Stimulated activated naive B cell treated with anti-CD40 and anti-IgM and Interleukin-4, amounts not matched to agents 10 μg/mL and 1 μg/mL and 100 μg/mL, for 72 hours (primary cell): ENCODE data around the gene ADGRV1.
A peak's percentile ranks its signal among the peaks of the same experiment; 100 is the strongest.

ENCODE experiments used
- ATAC-seq, 2 donors: fragments of 150-1000 bp; cut with Tn5 transposase; replicated peaks; 2 replicates each; pipeline ENCODE4 v1.10.0; 2021; ENCODE audit warnings: moderate library complexity in 1 of 2
- DNase-seq: peaks from one replicate; pipeline ENCODE4 v3.0.0; 2021
- H3K27ac Mint-ChIP-seq: one replicate; pipeline ENCODE4 v1.8.0; 2022; ENCODE audit warnings: mild to moderate bottlenecking, mixed read lengths
- H3K27me3 Mint-ChIP-seq, 2 donors: one replicate each; pipeline ENCODE4 v1.8.0; 2022; ENCODE audit warnings: mixed read lengths in 2 of 2
- H3K36me3 Mint-ChIP-seq, 2 donors: one replicate each; pipeline ENCODE4 v1.8.0; 2022; ENCODE audit warnings: mixed read lengths in 2 of 2, mild to moderate bottlenecking in 1 of 2
- H3K4me1 Mint-ChIP-seq, 2 donors: one replicate each; pipeline ENCODE4 v1.8.0; 2022; ENCODE audit warnings: mixed read lengths in 2 of 2, mild to moderate bottlenecking in 1 of 2
- H3K4me3 Mint-ChIP-seq, 2 donors: one replicate each; pipeline ENCODE4 v1.8.0; 2022; ENCODE audit warnings: mild to moderate bottlenecking in 2 of 2, mixed read lengths in 2 of 2, moderate library complexity in 1 of 2
- H3K9me3 Mint-ChIP-seq, 2 donors: one replicate each; pipeline ENCODE4 v1.8.0; 2022; ENCODE audit warnings: mixed read lengths in 2 of 2, mild to moderate bottlenecking in 1 of 2

ADGRV1 gene

GRCh38 chr5:91179018-91179417 is 620.4 kb downstream of the ADGRV1 start:
- H3K4me3 Mint-ChIP-seq: no peak overlapping the region
- no peaks in the 10 kb centered on the region for H3K27me3 Mint-ChIP-seq
- H3K36me3 Mint-ChIP-seq: no peaks in the 10 kb centered on the region
- no peak overlapping the region for H3K27ac Mint-ChIP-seq
- DNase-seq: no peak
- H3K4me1 Mint-ChIP-seq: peaks cover 9 to 28% of the 10 kb centered on the region in 2 donors
- no peak for ATAC-seq
- H3K9me3 Mint-ChIP-seq: peaks cover 2 to 5% of the 10 kb centered on the region in 2 donors

GRCh38 chr5:91180506-91180905 is 621.9 kb downstream of the ADGRV1 start:
- Mint-ChIP-seq H3K27ac (no peak overlapping the region), H3K27me3 (no peaks in the 10 kb centered on the region), H3K4me3 (no peak overlapping the region), H3K9me3 (peaks cover 2 to 5% of the 10 kb centered on the region in 2 donors), H3K36me3 (no peaks in the 10 kb centered on the region), H3K4me1 (peaks cover 9 to 29% of the 10 kb centered on the region in 2 donors)
- DNase-seq (no peak), ATAC-seq (no peak)

- DNase-seq (peak; percentile 10), ATAC-seq (peak; percentile 95 to 99)
- peak overlapping the region; percentile 0 for H3K27ac Mint-ChIP-seq
- peaks cover 4 to 5% of the 10 kb centered on the region in 2 donors for H3K27me3 Mint-ChIP-seq
- peaks cover 2 to 5% of the 10 kb centered on the region in 2 donors for H3K9me3 Mint-ChIP-seq
- peaks cover 7 to 26% of the 10 kb centered on the region in 2 donors for H3K4me1 Mint-ChIP-seq
- no peaks in the 10 kb centered on the region for H3K36me3 Mint-ChIP-seq
- H3K4me3 Mint-ChIP-seq: no peak overlapping the region
These were observed 624.2 kb downstream of the ADGRV1 start for GRCh38 chr5:91182763-91183162.

- Mint-ChIP-seq H3K4me3 (no peak overlapping the region), H3K9me3 (peaks cover 2 to 5% of the 10 kb centered on the region in 2 donors), H3K36me3 (no peaks in the 10 kb centered on the region), H3K27ac (no peak overlapping the region), H3K27me3 (peaks cover 4 to 5% of the 10 kb centered on the region in 2 donors), H3K4me1 (peaks cover 6 to 26% of the 10 kb centered on the region in 2 donors)
- no peak for DNase-seq
- no peak for ATAC-seq
These were observed 625.1 kb downstream of the ADGRV1 start for GRCh38 chr5:91183743-91184142.

GRCh38 chr5:91186101-91186500 is 627.5 kb downstream of the ADGRV1 start:
- peaks cover 4 to 5% of the 10 kb centered on the region in 2 donors for H3K27me3 Mint-ChIP-seq
- no peaks in the 10 kb centered on the region for H3K9me3 Mint-ChIP-seq
- no peak for ATAC-seq
- H3K4me1 Mint-ChIP-seq: peaks cover 10 to 26% of the 10 kb centered on the region in 2 donors
- H3K36me3 Mint-ChIP-seq: no peaks in the 10 kb centered on the region
- DNase-seq: no peak
- H3K4me3 Mint-ChIP-seq: no peak overlapping the region
- H3K27ac Mint-ChIP-seq: no peak overlapping the region

GRCh38 chr5:91187032-91187431 is 628.4 kb downstream of the ADGRV1 start:
- H3K4me3 Mint-ChIP-seq: no peak overlapping the region
- no peak for DNase-seq
- no peaks in the 10 kb centered on the region for H3K36me3 Mint-ChIP-seq
- H3K27ac Mint-ChIP-seq: no peak overlapping the region
- no peak for ATAC-seq
- H3K4me1 Mint-ChIP-seq: peaks cover 10 to 25% of the 10 kb centered on the region in 2 donors
- no peaks in the 10 kb centered on the region for H3K9me3 Mint-ChIP-seq
- H3K27me3 Mint-ChIP-seq: peaks cover 4 to 5% of the 10 kb centered on the region in 2 donors

GRCh38 chr5:91188755-91189154 is 630.2 kb downstream of the ADGRV1 start:
- no peak overlapping the region for H3K4me3 Mint-ChIP-seq
- no peak overlapping the region for H3K27ac Mint-ChIP-seq
- DNase-seq: no peak
- H3K27me3 Mint-ChIP-seq: peaks cover 4 to 5% of the 10 kb centered on the region in 2 donors
- peaks cover 7 to 8% of the 10 kb centered on the region in 2 donors for H3K4me1 Mint-ChIP-seq
- no peak for ATAC-seq
- H3K9me3 Mint-ChIP-seq: no peaks in the 10 kb centered on the region
- H3K36me3 Mint-ChIP-seq: no peaks in the 10 kb centered on the region

- ATAC-seq: no peak
- no peaks in the 10 kb centered on the region for H3K36me3 Mint-ChIP-seq
- no peak overlapping the region for H3K27ac Mint-ChIP-seq
- DNase-seq: no peak
- H3K27me3 Mint-ChIP-seq: peaks cover 4 to 5% of the 10 kb centered on the region in 2 donors
- peaks cover 5 to 6% of the 10 kb centered on the region in 2 donors for H3K4me1 Mint-ChIP-seq
- no peak overlapping the region for H3K4me3 Mint-ChIP-seq
- H3K9me3 Mint-ChIP-seq: no peaks in the 10 kb centered on the region
These were observed 631.1 kb downstream of the ADGRV1 start for GRCh38 chr5:91189480-91190313.

GRCh38 chr5:91190314-91190690 is 631.7 kb downstream of the ADGRV1 start:
- ATAC-seq (no peak), DNase-seq (no peak)
- H3K27me3 Mint-ChIP-seq: peaks cover 4 to 5% of the 10 kb centered on the region in 2 donors
- no peak overlapping the region for H3K4me3 Mint-ChIP-seq
- H3K9me3 Mint-ChIP-seq: no peaks in the 10 kb centered on the region
- H3K36me3 Mint-ChIP-seq: no peaks in the 10 kb centered on the region
- H3K27ac Mint-ChIP-seq: no peak overlapping the region
- peaks cover 5 to 6% of the 10 kb centered on the region in 2 donors for H3K4me1 Mint-ChIP-seq

- Mint-ChIP-seq H3K27me3 (peaks cover 12 to 14% of the 10 kb centered on the region in 2 donors), H3K36me3 (no peaks in the 10 kb centered on the region), H3K4me3 (no peak overlapping the region), H3K27ac (no peak overlapping the region), H3K4me1 (peaks cover 0 to 4% of the 10 kb centered on the region in 2 donors), H3K9me3 (peaks cover 0 to 2% of the 10 kb centered on the region in 2 donors)
- ATAC-seq (no peak), DNase-seq (no peak)
These were observed 636.3 kb downstream of the ADGRV1 start for GRCh38 chr5:91194824-91195381.

- H3K27ac Mint-ChIP-seq: no peak overlapping the region
- H3K9me3 Mint-ChIP-seq: peaks cover 0 to 2% of the 10 kb centered on the region in 2 donors
- peaks cover 12 to 14% of the 10 kb centered on the region in 2 donors for H3K27me3 Mint-ChIP-seq
- ATAC-seq (no peak), DNase-seq (no peak)
- no peaks in the 10 kb centered on the region for H3K4me1 Mint-ChIP-seq
- no peaks in the 10 kb centered on the region for H3K36me3 Mint-ChIP-seq
- H3K4me3 Mint-ChIP-seq: no peak overlapping the region
These were observed 642.1 kb downstream of the ADGRV1 start for GRCh38 chr5:91200692-91201091.

- H3K4me1 Mint-ChIP-seq: no peaks in the 10 kb centered on the region
These were observed 647.5 kb downstream of the ADGRV1 start for GRCh38 chr5:91206103-91206502.

GRCh38 chr5:91206734-91207133 is 648.1 kb downstream of the ADGRV1 start:
- H3K4me3 Mint-ChIP-seq: no peak overlapping the region
- no peak for DNase-seq
- H3K9me3 Mint-ChIP-seq: no peaks in the 10 kb centered on the region
- H3K36me3 Mint-ChIP-seq: no peaks in the 10 kb centered on the region
- ATAC-seq: no peak
- H3K27ac Mint-ChIP-seq: no peak overlapping the region
- peaks cover 0 to 6% of the 10 kb centered on the region in 2 donors for H3K27me3 Mint-ChIP-seq
- H3K4me1 Mint-ChIP-seq: no peaks in the 10 kb centered on the region

More at GRCh38 chr5:91206103-91206502, 647.5 kb downstream of the ADGRV1 start:
- DNase-seq (no peak), ATAC-seq (no peak)
- no peaks in the 10 kb centered on the region for H3K36me3 Mint-ChIP-seq
- no peak overlapping the region for H3K4me3 Mint-ChIP-seq
- peaks cover 0 to 6% of the 10 kb centered on the region in 2 donors for H3K27me3 Mint-ChIP-seq
- H3K9me3 Mint-ChIP-seq: no peaks in the 10 kb centered on the region
- no peak overlapping the region for H3K27ac Mint-ChIP-seq

- no peaks in the 10 kb centered on the region for H3K9me3 Mint-ChIP-seq
- DNase-seq: no peak
- no peak for ATAC-seq
- no peak overlapping the region for H3K27ac Mint-ChIP-seq
- peaks cover 0 to 6% of the 10 kb centered on the region in 2 donors for H3K27me3 Mint-ChIP-seq
- H3K4me1 Mint-ChIP-seq: no peaks in the 10 kb centered on the region
- no peak overlapping the region for H3K4me3 Mint-ChIP-seq
- H3K36me3 Mint-ChIP-seq: no peaks in the 10 kb centered on the region
These were observed 648.7 kb downstream of the ADGRV1 start for GRCh38 chr5:91207248-91207647.
